GM10847 (cell line): ENCODE results near the gene CALML4.

Experiments
- POLR2A ChIP-seq: IDR thresholded peaks from 2 replicates; pipeline ENCODE4 v1.6.1; 2011; ENCODE audit not compliant: insufficient read length; ENCODE audit errors: extremely low read depth

CALML4 gene

GRCh38 chr15:68228971-68229385 lies 23.8 kb upstream of the CALML4 start:
- TF ChIP-seq POLR2A, result no peak

DNA sequence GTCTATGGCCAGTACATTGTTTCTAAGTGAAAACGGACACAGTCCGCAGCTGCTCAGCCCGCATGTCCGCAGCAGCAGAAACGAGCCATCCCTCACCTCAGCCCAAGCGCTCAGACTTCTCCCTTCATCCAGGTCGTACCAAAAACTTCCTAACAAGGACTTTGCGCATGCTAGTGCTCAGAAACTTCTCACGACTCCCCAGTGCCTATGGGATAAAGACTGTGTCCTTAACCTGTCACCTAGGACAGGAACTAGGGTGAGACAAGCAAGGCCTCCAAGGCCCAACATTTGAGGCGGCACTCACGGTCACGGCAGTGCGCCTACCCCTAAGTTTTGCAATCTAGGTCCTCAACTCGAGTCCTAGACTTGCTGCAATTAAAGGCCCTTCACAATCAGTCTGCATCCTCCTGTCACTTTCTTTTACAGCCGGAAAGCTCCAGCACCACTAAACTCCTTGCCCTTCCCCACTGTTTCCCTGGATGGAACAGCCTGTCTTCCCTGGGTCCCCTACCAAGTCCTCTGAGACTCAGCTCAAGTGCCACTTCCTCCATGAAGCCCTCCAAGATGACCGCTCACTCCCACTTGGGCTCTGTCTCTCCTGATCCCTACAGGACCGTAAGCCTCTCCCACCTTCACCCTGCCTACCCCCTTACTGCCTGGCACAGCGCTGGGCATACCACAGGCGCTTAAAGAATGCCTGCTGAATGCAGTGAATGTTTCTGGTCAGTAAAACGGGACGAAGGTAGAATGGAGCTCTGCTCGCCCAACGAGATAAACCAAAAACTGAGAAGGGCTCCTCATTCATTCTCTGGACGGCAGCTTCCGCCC lies 23.2 kb upstream of the CALML4 start:
- no peak for TF ChIP-seq POLR2A

DNA sequence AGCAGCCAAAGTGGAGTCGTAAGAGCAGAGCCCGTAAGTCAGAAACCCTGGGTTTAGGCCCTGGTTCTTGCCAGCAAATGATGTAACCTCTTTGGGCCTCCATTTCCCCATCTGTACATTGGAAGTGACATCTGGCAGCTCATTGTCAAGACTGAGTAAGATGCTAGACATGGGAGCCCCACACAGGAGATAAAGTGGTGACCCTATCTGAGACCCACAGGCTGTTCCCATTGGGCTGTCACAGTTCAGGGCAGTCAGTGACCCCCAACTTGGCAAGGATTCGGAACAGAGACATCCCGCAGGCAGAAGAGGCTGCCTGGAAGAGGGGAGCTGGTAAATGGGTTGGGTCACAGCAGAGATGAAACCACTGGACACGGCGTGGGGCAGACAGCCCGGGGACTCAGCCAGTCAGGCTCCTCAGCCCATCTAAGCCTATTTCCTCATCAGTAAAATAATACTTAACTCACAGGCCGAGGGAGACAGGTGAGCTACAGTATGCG lies 22.6 kb upstream of the CALML4 start:
- no peak for TF ChIP-seq POLR2A

DNA sequence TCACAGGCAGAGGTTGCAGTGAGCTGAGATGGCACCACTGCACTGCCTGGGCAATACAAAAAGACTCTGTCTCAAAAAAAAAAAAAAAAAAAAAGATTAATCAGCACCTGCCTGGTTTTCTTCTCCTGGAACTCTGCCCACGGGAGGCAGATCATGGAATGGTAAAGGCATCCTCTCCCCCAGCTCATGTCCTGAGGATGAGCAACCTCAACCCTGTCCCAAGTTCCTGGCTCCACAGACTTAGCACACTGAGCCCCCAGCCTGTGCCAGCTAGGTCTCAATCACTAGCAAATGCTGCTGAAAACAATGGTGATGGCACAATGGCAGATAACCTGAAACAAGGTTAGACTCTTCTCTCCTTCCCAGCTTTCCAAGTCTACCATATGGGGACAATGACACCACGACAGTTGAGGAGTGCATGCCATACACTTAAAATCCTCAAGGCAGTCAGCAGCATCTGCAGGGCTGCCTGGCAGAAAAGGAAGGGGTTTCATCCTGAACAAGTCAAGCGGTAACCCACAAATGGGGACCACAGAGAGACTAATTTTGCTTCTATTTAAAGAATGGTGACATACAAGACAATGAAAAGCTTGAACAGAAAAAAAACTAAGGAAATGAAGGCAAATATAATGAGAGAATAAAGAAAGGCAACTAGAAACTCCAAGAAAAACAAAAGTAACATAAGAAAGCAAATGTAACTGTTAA lies 19.6 kb upstream of the CALML4 start:
- TF ChIP-seq POLR2A, result no peak

- no peak for TF ChIP-seq POLR2A
Observed at GRCh38 chr15:68224108-68224507, 19.0 kb upstream of the CALML4 start.

GRCh38 chr15:68223171-68223570 lies 18.0 kb upstream of the CALML4 start:
- no peak for TF ChIP-seq POLR2A

GRCh38 chr15:68220967-68221366 lies 15.8 kb upstream of the CALML4 start:
- no peak for TF ChIP-seq POLR2A

- TF ChIP-seq POLR2A, result no peak
Observed at GRCh38 chr15:68220489-68220888, 15.4 kb upstream of the CALML4 start.

DNA sequence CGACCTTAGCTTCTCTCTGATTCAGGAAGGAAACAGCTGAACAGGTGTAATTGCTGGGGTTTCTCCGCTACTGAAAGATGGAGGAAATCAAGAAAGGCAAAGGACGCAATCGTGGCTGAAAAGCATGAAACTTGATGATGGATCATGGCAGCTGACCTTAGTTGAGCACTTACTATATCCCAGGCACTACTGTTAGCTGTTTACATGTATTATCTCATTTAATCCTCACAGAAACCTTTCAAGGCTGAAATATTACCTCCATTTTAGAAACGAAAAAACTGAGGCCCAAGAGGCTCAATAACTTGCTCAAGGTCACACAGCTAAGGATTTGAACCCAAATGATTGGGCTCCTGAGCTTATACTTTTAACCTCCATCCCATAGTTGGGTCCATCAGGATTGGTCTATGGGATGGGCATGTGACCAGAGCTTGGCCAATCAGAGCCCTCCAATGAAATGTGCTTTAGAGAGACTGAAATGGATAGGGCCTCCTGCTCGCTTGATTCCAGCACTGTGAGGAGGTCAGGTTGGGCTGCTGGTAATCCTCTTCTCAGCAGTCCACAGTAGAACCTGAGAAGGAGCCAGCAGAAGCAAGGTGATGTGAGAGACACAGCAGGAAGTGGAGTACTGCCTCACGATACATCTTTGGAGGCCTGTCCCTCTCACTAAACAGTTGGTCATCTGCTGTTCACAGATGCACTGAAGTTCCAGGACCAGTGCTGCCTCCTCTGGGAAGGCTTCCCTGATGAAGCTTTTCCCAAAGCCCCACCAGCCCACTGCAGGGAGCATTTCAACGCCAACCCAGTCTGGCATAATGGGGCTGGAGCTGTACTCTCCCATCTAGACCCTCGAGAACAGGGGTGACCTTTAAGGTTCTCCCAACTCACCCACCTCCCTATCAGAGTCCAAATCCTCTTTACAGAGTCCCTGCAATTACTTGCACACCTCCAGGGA lies 14.0 kb upstream of the CALML4 start:
- no peak for TF ChIP-seq POLR2A

DNA sequence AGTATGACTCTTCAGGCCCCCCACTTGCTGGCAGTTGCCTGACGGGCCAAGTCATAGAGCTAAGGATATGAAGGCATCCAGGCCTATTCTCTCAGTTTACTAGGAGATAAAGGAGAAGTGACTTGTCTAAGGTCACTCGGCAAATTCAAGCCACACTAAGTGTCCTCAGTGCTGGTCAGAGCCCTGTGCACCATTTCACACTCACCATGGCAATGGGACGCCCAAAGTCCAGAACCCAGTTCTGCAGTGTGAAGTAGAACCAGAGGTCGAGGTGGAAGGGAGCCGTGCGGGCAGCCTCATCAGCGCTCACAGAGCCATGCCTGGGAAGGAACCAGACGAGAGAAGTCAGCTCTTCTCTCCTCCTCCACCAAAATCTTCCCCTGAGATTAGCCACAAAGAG lies 13.2 kb upstream of the CALML4 start:
- TF ChIP-seq POLR2A, result no peak

GRCh38 chr15:68217341-68217740 lies 12.2 kb upstream of the CALML4 start:
- no peak for TF ChIP-seq POLR2A

DNA sequence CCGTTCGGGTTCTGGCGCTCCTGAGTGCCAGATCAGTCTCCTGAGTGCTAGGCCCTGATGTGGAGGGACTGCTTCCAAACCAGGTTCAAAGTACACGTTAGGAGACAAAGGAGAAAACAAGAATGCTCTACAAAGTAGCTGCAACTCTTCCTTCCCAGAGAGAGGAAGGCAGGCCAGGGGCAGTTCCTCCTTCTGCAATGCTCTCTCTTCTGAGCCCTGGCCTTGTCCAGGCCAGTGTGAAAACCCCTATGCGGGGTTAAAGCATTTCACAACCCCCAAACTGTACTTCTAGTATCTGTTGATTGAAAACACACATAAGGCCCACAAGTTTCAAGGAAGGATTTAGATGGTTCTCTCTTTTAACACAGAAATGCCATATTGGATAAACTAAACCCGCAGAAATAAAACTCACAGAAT lies 9.7 kb upstream of the CALML4 start:
- TF ChIP-seq POLR2A, result no peak

DNA sequence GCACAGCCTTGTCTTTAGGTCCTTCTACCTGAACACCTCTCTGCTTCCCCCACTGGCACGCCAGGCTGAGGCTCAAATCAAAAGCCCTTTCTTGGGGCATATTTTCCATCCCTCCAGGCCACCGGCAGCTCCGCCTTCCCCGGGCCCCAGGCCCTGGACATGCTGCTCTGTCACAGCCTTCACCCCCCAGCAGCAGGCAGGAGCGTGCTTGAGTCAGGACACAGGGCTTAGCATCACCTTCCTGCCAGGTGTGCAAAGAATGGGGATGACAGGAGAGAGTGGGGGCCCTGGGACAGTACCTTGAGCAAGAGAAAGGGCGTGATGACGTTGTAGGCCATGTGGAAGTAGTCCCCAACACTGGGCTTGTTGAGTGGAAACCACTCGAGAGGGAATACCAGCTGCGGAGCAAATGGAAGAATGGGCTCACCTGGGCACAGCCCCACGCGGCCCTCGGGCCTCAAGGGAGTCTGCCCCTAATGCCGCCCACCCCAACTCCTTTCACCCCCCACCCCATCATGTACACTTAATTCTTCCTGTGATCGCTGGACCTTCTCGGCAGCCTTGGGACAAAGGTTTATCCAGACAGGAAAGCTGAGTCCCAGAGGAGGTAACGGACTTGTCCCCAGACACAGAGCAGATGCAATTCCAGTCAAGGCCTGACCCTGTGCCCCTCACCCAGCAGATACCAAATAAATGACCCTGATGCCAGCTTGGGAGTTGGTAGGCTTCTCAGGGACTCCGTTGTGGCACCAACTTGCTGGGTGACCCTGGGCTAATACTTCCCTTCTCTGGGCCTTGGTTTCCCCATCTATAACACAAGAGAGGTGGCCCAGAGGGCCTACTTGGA lies 9.1 kb upstream of the CALML4 start:
- TF ChIP-seq POLR2A, result no peak

- no peak for TF ChIP-seq POLR2A
Observed at GRCh38 chr15:68211656-68212320, 6.7 kb upstream of the CALML4 start.
